GM12892 (cell line): Measurements from ENCODE around the gene STK38.

Experiments
- POLR2A ChIP-seq: IDR thresholded peaks from 2 replicates; pipeline ENCODE4 v1.6.1; 2011; ENCODE audit warnings: low read depth, low read length, control low read depth
- POLR2AphosphoS5 ChIP-seq: IDR thresholded peaks from 2 replicates; pipeline ENCODE4 v1.6.1; 2011; ENCODE audit warnings: low read depth, low read length, control low read depth

GRCh38 chr6:36592221-36592655, 45.0 kb upstream of the STK38 start:
- TF ChIP-seq POLR2AphosphoS5 = no peak
- no peak for TF ChIP-seq POLR2A
